Prostate gland (tissue), 2 donors: ENCODE measurements around the gene ACRBP.

Source experiments
- POLR2AphosphoS5 ChIP-seq: sonication (generic); formaldehyde crosslinking; IDR thresholded peaks from one replicate; pipeline ENCODE4 v1.6.1; 2017; ENCODE audit warnings: antibody characterized with exemption
- TF ChIP-seq, protein P1 (sequence below), 4 experiments: fragments of 200-600 bp in 2 of 4; fragments of 450-650 bp in 2 of 4; sonication (generic) in 2 of 4; IDR thresholded peaks; 1 replicate in 3 of 4; 2 replicates in 1 of 4; pipeline ENCODE4 v1.5.1; 2016 to 2019; ENCODE audit warnings: antibody characterized with exemption in 4 of 4, mild to moderate bottlenecking in 2 of 4, moderate library complexity in 2 of 4

GRCh38 chr12:6620137-6620884 lies 26.9 kb downstream of the ACRBP start:
- TF ChIP-seq POLR2AphosphoS5 = no peak
- TF ChIP-seq, protein P1, sequence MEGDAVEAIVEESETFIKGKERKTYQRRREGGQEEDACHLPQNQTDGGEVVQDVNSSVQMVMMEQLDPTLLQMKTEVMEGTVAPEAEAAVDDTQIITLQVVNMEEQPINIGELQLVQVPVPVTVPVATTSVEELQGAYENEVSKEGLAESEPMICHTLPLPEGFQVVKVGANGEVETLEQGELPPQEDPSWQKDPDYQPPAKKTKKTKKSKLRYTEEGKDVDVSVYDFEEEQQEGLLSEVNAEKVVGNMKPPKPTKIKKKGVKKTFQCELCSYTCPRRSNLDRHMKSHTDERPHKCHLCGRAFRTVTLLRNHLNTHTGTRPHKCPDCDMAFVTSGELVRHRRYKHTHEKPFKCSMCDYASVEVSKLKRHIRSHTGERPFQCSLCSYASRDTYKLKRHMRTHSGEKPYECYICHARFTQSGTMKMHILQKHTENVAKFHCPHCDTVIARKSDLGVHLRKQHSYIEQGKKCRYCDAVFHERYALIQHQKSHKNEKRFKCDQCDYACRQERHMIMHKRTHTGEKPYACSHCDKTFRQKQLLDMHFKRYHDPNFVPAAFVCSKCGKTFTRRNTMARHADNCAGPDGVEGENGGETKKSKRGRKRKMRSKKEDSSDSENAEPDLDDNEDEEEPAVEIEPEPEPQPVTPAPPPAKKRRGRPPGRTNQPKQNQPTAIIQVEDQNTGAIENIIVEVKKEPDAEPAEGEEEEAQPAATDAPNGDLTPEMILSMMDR (IDR thresholded peaks at IDR 0.05) = peak in 3 of 4 experiments; percentile 17 to 42 (median 33)
